ENCODE data around the gene GRIK5. TPM values are rescaled to one million over a fixed set of nuclear protein-coding genes. Genes with fewer than 3 reads are reported as not detected.

GRIK5 gene
- polyA plus RNA-seq, 1 donor (not counting 4 experiments of a cell fraction or from before 2014, with no cell fraction given) = 0.17 TPM

GRCh38 chr19:42010245-42011126 is 59.5 kb downstream of the GRIK5 start:
- FAIRE-seq (no peak), DNase-seq (ENCODE audit: low read depth, low spot score) (no peak)
- Histone ChIP-seq H3K9me1 (ENCODE audit: control insufficient read depth, extremely low read depth, insufficient read depth, low read length) (no peaks in the 10 kb centered on the region), H3K79me2 (ENCODE audit: control insufficient read depth, insufficient read depth, low read length) (no peaks in the 10 kb centered on the region), H3K9ac (ENCODE audit: control insufficient read depth, extremely low read depth, insufficient read depth, low read length) (no peak overlapping the region), H3K4me1 (ENCODE audit: control insufficient read depth, extremely low read depth, insufficient read depth, low read length) (no peaks in the 10 kb centered on the region), H3K4me2 (ENCODE audit: control insufficient read depth, extremely low read depth, insufficient read depth, low read depth, low read length) (no peak overlapping the region), H3K27ac (ENCODE audit: control insufficient read depth, insufficient read depth, low read length) (no peak overlapping the region), H3K36me3 (ENCODE audit: control insufficient read depth in 2 of 2, extremely low read depth in 1 of 2, insufficient read depth in 2 of 2, low read length in 2 of 2) (no peaks in the 10 kb centered on the region), H3K27me3 (ENCODE audit: control insufficient read depth, extremely low read depth, insufficient read depth, low read length) (peaks cover 4% of the 10 kb centered on the region), H3K9me3 (ENCODE audit: control insufficient read depth, low read depth, low read length) (no peaks in the 10 kb centered on the region), H2AFZ (ENCODE audit: control insufficient read depth, low read length) (no peak overlapping the region), H4K20me1 (ENCODE audit: control insufficient read depth, extremely low read depth, insufficient read depth, low read length) (no peaks in the 10 kb centered on the region), H3K4me3 (ENCODE audit: control insufficient read depth in 2 of 3, extremely low read depth in 1 of 3, insufficient read depth in 2 of 3, low read depth in 1 of 3, low read length in 3 of 3) (no peak overlapping the region)
- dilution Hi-C loops (cut with MboI; ENCODE audit: extremely low pct_ligation_motif_present, low sequenced_read_pairs) = no loop called here
- TF ChIP-seq CTCF (optimal IDR thresholded peaks at IDR 0.05 in 1 of 3, IDR thresholded peaks at IDR 0.05 in 1 of 3, conservative IDR thresholded peaks at IDR 0.05 in 1 of 3; ENCODE audit: extremely low read depth in 1 of 3, insufficient read depth in 2 of 3, low read length in 3 of 3) = no peak
- TF ChIP-seq EZH2 (IDR thresholded peaks at IDR 0.05; ENCODE audit: low read length) = no peak

GRCh38 chr19:42006569-42006968 is 63.4 kb downstream of the GRIK5 start:
- Histone ChIP-seq H3K4me1 (ENCODE audit: control insufficient read depth, extremely low read depth, insufficient read depth, low read length) (no peaks in the 10 kb centered on the region), H3K4me2 (ENCODE audit: control insufficient read depth, extremely low read depth, insufficient read depth, low read depth, low read length) (no peak overlapping the region), H3K9me1 (ENCODE audit: control insufficient read depth, extremely low read depth, insufficient read depth, low read length) (no peaks in the 10 kb centered on the region), H3K27me3 (ENCODE audit: control insufficient read depth, extremely low read depth, insufficient read depth, low read length) (peaks cover 11% of the 10 kb centered on the region), H3K9ac (ENCODE audit: control insufficient read depth, extremely low read depth, insufficient read depth, low read length) (no peak overlapping the region), H3K4me3 (ENCODE audit: control insufficient read depth in 2 of 3, extremely low read depth in 1 of 3, insufficient read depth in 2 of 3, low read depth in 1 of 3, low read length in 3 of 3) (no peak overlapping the region), H2AFZ (ENCODE audit: control insufficient read depth, low read length) (no peak overlapping the region), H4K20me1 (ENCODE audit: control insufficient read depth, extremely low read depth, insufficient read depth, low read length) (no peaks in the 10 kb centered on the region), H3K36me3 (ENCODE audit: control insufficient read depth in 2 of 2, extremely low read depth in 1 of 2, insufficient read depth in 2 of 2, low read length in 2 of 2) (no peaks in the 10 kb centered on the region), H3K27ac (ENCODE audit: control insufficient read depth, insufficient read depth, low read length) (no peak overlapping the region), H3K79me2 (ENCODE audit: control insufficient read depth, insufficient read depth, low read length) (no peaks in the 10 kb centered on the region), H3K9me3 (ENCODE audit: control insufficient read depth, low read depth, low read length) (no peaks in the 10 kb centered on the region)
- no peak for DNase-seq (ENCODE audit: low read depth, low spot score)
- FAIRE-seq = no peak
- TF ChIP-seq EZH2 (IDR thresholded peaks at IDR 0.05; ENCODE audit: low read length) (no peak), CTCF (optimal IDR thresholded peaks at IDR 0.05 in 1 of 3, IDR thresholded peaks at IDR 0.05 in 1 of 3, conservative IDR thresholded peaks at IDR 0.05 in 1 of 3; ENCODE audit: extremely low read depth in 1 of 3, insufficient read depth in 2 of 3, low read length in 3 of 3) (no peak)
- dilution Hi-C loops (cut with MboI; ENCODE audit: extremely low pct_ligation_motif_present, low sequenced_read_pairs) = no loop called here
